Middle frontal gyrus (tissue), 1 donor: ENCODE measurements around the gene STRN.

Experiments
- DNase-seq: peaks from one replicate; pipeline ENCODE4 v3.0.0-alpha.2; 2015; ENCODE audit warnings: low spot score; ENCODE audit errors: extremely low spot score

The STRN gene

DNA sequence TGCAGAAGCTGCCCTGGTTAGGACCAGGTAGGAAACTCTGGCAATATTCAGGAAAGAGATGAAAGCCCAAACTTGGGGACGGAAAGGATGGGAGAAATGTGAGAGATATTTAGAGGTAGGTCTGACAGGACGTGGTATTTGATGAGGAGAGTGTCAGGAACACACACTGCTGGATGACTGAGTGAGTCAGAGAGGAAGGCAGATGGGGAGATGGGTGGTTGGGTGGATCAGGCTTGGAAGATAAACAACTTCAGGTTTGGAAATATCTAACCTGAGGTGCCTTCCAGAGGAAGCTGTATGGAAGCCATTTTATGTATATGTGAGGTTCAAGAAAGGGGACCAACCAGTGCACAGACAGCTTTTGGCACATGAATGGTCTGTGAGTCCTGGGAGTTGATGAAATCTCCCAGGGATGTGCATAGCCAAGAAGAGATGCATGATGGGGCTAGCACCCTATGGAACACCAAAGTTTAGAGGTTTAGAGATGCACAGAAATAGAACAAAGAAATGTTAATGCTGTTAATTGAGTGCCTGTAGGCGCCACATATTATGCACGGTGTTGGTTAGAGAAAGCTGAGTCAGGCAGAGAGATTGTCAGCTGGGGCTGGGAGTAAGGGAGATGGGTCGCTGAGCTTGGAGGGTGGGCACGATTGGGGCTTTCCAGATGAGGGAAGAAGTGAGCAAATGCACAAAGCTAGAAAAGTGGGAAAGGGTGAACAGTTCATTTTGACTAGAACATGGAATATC, 168.8 kb downstream of the STRN start:
- no peak for DNase-seq
